ENCODE data around the gene WFDC11.

The WFDC11 gene

DNA sequence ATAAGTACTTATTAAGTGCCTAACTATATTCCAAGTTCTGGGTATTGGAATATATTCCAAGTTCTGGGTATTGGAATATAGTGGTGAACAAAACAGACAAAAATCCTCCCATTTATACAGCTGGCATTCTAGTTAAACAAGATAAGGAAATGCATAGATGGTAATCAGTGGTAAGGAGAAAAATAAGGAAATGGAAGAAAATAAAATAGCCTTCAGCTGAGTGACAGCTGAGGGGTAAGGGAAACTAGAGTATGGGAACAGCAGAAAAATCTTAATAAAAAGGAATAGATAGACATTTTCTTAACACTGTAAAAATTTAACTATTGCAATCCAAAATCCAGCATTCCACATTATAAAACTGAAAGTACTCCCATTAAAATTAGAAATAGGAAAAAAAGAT, 57.7 kb downstream of the WFDC11 start:
- peaks cover 46% of the 10 kb centered on the region for H3K27me3 ChIP-seq (ENCODE audit: low read depth, low read length)
- no peak overlapping the region for H2AFZ ChIP-seq (ENCODE audit: low read depth, low read length)
- H3K9ac ChIP-seq (ENCODE audit: low read length), result no peak overlapping the region
- H3K27ac ChIP-seq (ENCODE audit: low read length), result no peak overlapping the region
- H3K4me2 ChIP-seq (ENCODE audit: low read length), result no peak overlapping the region
- H4K20me1 ChIP-seq (ENCODE audit: insufficient read depth, low read length), result no peaks in the 10 kb centered on the region
- H3K4me3 ChIP-seq (ENCODE audit: low read length), result no peak overlapping the region
- no peaks in the 10 kb centered on the region for H3K36me3 ChIP-seq (replicated peaks; ENCODE audit: low read depth, low read length)
- H3K4me1 ChIP-seq (ENCODE audit: low read length), result no peaks in the 10 kb centered on the region
- H3K79me2 ChIP-seq (ENCODE audit: low read length), result no peaks in the 10 kb centered on the region
- TF ChIP-seq, protein P1, sequence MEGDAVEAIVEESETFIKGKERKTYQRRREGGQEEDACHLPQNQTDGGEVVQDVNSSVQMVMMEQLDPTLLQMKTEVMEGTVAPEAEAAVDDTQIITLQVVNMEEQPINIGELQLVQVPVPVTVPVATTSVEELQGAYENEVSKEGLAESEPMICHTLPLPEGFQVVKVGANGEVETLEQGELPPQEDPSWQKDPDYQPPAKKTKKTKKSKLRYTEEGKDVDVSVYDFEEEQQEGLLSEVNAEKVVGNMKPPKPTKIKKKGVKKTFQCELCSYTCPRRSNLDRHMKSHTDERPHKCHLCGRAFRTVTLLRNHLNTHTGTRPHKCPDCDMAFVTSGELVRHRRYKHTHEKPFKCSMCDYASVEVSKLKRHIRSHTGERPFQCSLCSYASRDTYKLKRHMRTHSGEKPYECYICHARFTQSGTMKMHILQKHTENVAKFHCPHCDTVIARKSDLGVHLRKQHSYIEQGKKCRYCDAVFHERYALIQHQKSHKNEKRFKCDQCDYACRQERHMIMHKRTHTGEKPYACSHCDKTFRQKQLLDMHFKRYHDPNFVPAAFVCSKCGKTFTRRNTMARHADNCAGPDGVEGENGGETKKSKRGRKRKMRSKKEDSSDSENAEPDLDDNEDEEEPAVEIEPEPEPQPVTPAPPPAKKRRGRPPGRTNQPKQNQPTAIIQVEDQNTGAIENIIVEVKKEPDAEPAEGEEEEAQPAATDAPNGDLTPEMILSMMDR (IDR thresholded peaks at IDR 0.05; ENCODE audit: low read depth, low read length), result no peak
- TF ChIP-seq EZH2phosphoT487 (IDR thresholded peaks at IDR 0.05; ENCODE audit: low read depth), result no peak
- H3K9me3 ChIP-seq (ENCODE audit: insufficient read depth, low read length), result no peaks in the 10 kb centered on the region

DNA sequence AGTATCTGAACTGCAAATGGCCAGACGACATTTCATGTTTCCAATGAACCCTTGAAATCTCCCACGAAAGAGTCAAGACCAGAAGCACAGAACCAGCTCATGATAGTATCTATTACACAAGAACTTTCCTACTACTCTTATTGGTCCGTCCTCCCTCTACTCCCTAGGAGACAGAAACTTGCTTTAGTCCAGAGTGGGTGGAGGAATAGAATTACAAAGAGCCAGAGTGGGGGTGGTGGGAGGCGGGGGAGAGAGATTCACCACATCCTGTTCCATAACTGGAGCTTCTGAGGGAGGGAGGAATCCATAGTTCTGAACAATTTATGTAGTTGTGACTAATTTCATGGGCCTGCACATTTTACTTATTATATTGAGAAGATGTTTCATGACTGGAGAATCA, 59.0 kb downstream of the WFDC11 start:
- H3K4me3 ChIP-seq (ENCODE audit: low read length), result no peak overlapping the region

DNA sequence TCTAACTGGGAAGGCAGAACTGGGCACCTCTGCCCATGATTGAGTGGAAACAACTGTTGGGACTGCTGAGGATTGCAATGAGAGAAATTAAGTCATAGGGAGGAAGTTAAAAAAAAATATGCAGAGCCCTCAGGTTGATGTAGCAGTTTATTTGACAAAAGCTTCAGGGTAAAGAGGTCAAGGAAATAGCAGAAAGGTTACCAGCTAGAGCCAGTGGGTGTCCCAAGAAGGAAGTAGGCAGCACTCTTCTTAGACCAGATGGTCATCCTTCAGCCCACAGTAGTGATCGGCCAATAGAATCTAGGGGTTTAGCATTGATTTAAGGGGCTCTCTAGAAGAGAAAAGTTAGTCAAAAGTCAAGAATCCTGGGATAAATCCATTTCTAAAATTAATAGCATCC, 62.2 kb downstream of the WFDC11 start:
- no peaks in the 10 kb centered on the region for H3K79me2 ChIP-seq (ENCODE audit: low read length)
- TF ChIP-seq, protein P1 (IDR thresholded peaks at IDR 0.05; ENCODE audit: low read depth, low read length), result no peak
- no peak for TF ChIP-seq EZH2phosphoT487 (IDR thresholded peaks at IDR 0.05; ENCODE audit: low read depth)
- H2AFZ ChIP-seq (ENCODE audit: low read depth, low read length), result no peak overlapping the region
- no peaks in the 10 kb centered on the region for H3K4me1 ChIP-seq (ENCODE audit: low read length)
- H3K9ac ChIP-seq (ENCODE audit: low read length), result no peak overlapping the region
- H3K36me3 ChIP-seq (replicated peaks; ENCODE audit: low read depth, low read length), result no peaks in the 10 kb centered on the region
- peaks cover 14% of the 10 kb centered on the region; the same call in 1 of the 2 replicates for H3K27me3 ChIP-seq (ENCODE audit: low read depth, low read length)
- H3K4me2 ChIP-seq (ENCODE audit: low read length), result no peak overlapping the region
- H3K9me3 ChIP-seq (ENCODE audit: insufficient read depth, low read length), result no peaks in the 10 kb centered on the region
- no peak overlapping the region for H3K4me3 ChIP-seq (ENCODE audit: low read length)
- no peak overlapping the region for H3K27ac ChIP-seq (ENCODE audit: low read length)
- no peaks in the 10 kb centered on the region for H4K20me1 ChIP-seq (ENCODE audit: insufficient read depth, low read length)

More for the DNA sequence above, 59.0 kb downstream of the WFDC11 start:
- no peak overlapping the region for H3K9ac ChIP-seq (ENCODE audit: low read length)
- TF ChIP-seq, protein P1 (IDR thresholded peaks at IDR 0.05; ENCODE audit: low read depth, low read length), result no peak
- TF ChIP-seq EZH2phosphoT487 (IDR thresholded peaks at IDR 0.05; ENCODE audit: low read depth), result no peak
- H2AFZ ChIP-seq (ENCODE audit: low read depth, low read length), result no peak overlapping the region
- no peaks in the 10 kb centered on the region for H3K9me3 ChIP-seq (ENCODE audit: insufficient read depth, low read length)
- no peaks in the 10 kb centered on the region for H3K79me2 ChIP-seq (ENCODE audit: low read length)
- no peaks in the 10 kb centered on the region for H3K36me3 ChIP-seq (replicated peaks; ENCODE audit: low read depth, low read length)
- H3K27ac ChIP-seq (ENCODE audit: low read length), result no peak overlapping the region
- no peaks in the 10 kb centered on the region for H4K20me1 ChIP-seq (ENCODE audit: insufficient read depth, low read length)
- no peak overlapping the region for H3K4me2 ChIP-seq (ENCODE audit: low read length)
- H3K27me3 ChIP-seq (ENCODE audit: low read depth, low read length), result peaks cover 38% of the 10 kb centered on the region
- H3K4me1 ChIP-seq (ENCODE audit: low read length), result no peaks in the 10 kb centered on the region
